ENCODE data around the gene BEST1. TPM values are rescaled to one million over a fixed set of nuclear protein-coding genes. Genes with fewer than 3 reads are reported as not detected.
A peak's percentile ranks its signal among the peaks of the same experiment; 100 is the strongest.

The BEST1 gene
- total and polyA plus RNA-seq, 2 of the 13 experiments (the other 11 are each of a cell fraction or from before 2014, with no cell fraction given), result 0.09 to 0.65 TPM

- TF ChIP-seq ZHX2 (IDR thresholded peaks at IDR 0.05; ENCODE audit: low read depth), result no peak
- no peak for TF ChIP-seq ZHX2 (CRISPR knock-in tag; IDR thresholded peaks at IDR 0.05; ENCODE audit: borderline replicate concordance)
- TF ChIP-seq SOX13 (IDR thresholded peaks at IDR 0.05), result no peak
- TF ChIP-seq SOX13 (CRISPR knock-in tag; conservative IDR thresholded peaks at IDR 0.05 in 1 of 2, IDR thresholded peaks at IDR 0.05 in 1 of 2), result no peak
- no peak for TF ChIP-seq ZBTB26 (CRISPR knock-in tag; IDR thresholded peaks at IDR 0.05; ENCODE audit: borderline replicate concordance)
- no peak for TF ChIP-seq NFAT5 (CRISPR knock-in tag; IDR thresholded peaks at IDR 0.05)
- TF ChIP-seq HBP1 (CRISPR knock-in tag; IDR thresholded peaks at IDR 0.05; ENCODE audit: low read depth), result 0 out of 2 replicates have a peak, but pooled peaks have one; percentile 28
- no peak for TF ChIP-seq ZNF329 (CRISPR knock-in tag; IDR thresholded peaks at IDR 0.05; ENCODE audit: low read depth)
- TF ChIP-seq ZNF496 (CRISPR knock-in tag; IDR thresholded peaks at IDR 0.05; ENCODE audit: insufficient replicate concordance), result no peak
- no peak for TF ChIP-seq SALL2 (CRISPR knock-in tag; IDR thresholded peaks at IDR 0.05)
- TF ChIP-seq HIC2 (CRISPR knock-in tag; IDR thresholded peaks at IDR 0.05; ENCODE audit: low read depth), result no peak
- no peak for TF ChIP-seq JDP2 (CRISPR knock-in tag; IDR thresholded peaks at IDR 0.05; ENCODE audit: borderline replicate concordance)
These were observed 2.5 kb upstream of the BEST1 start (continued) for GRCh38 chr11:61947486-61948210.
